HG02943 (cell line): ENCODE results near the gene FBXO40.

Experiments used
- ATAC-seq: cut with Tn5 transposase; IDR thresholded peaks from one replicate; pipeline ENCODE4 v1.9.1; 2021; ENCODE audit warnings: mild to moderate bottlenecking, low read depth, moderate library complexity; ENCODE audit not compliant: unreplicated experiment

Gene FBXO40

DNA sequence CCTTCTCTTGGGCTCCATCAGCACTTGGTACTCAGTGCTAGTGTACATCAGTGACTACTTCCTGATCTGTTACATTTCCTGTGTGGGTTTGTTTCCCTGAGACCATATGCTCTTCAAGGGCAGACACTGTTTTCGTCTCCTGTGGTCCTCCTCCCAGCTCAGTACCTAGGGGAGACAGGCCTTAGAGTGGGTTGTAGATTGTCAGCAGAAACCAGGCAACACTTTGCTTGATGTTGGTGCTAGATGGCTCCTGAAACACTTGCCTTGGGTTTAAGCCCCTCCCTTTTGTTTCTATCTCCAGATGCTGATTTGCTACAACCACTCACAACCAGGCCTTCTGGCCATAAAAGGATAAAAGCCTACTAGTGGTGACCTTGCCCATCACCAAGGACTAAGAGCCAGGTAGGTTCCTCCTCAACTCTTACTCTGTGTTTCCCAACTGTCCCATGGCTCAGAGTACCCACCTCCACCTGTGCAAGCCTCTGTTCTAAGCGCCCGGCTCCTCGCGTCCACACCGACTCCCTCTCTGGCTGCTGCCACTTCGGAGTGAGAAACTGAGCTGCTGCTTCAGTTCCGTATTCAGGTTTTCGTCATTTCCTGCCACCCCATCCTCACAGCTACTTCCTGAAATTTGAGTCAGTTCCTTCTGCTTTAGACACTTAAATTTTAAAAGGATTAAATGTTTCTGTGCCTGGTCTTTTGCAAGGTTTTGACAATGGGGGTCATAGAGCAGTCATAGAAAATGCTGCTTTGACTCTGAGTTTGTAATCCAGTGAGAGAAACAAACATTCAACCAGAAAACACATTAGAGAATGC lies 67.4 kb downstream of the FBXO40 start, which contains the start of gene HCLS1:
Gene HCLS1 (minus strand): TSS at position 548 of the 816 bp plus-strand sequence. CDS start 2,556 bp downstream, outside the sequence.
- peak; percentile 84 for ATAC-seq

DNA sequence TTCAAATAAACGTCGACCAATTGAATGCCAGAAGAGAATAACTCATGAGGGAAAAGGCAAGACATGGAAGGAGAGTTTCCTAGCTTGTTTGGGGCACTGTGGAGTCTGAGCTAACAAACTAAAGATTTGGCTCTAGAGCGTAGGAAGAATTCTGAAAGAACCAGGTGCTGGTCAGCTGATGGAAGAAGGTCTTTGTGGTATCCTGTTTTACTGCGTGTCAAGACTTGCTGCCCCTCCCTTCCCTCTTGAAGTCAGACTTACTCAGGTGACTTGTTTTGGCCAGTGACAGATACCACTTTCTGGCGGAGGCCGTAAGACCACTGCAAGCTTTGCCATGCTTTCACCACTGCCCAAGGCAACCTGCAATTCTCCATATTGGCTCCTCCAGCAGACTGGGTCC lies 68.2 kb downstream of the FBXO40 start:
- no peak for ATAC-seq

DNA sequence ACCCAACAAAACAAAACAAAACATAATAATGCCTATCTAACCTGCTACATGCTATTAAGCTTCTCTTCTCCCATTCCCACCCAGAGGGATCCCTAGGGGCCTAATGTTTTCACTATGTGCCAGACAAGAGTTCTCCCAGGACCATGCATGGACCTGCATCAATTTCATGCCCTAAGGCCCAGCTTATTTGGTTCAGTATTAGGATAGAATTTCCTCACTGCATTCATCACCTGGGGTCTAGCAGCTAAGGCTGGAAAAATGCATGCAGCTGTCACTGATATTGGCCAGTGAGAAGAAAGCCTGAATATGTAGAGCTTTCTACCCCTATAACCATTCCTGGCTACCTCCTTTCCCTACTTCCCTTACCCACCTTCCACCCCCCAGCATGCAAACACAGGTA lies 69.6 kb downstream of the FBXO40 start:
- ATAC-seq, result no peak

DNA sequence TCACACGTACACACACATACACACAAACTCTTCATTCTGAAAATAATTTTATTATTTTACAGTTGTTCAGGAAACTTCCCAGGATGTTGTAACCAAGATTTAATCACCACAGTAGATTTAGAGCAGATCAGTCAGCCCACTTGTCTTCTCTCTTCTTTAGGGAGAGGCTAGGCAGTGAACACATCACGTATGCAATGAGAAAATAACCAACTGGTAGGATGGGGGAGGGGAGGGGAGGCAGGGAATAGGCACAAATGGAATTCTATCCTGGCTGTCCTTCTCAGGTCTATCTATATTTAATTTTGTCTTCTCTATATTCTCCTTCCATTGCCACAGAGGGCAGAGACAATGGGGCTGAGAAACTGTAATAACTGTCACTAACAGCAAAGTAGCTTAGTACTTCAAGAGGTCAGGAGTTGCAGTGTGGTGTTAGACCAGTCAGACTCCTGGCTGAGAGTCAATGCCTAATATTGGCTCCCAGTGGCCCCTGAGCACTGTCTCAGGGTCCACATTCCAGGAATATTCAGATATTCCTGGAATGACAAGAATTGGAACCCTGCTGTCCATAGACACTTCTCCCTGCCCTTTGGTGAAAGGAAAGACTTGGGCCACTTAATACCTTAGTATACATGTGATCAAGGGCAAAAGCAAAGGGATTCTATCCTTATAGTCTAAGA lies 70.1 kb downstream of the FBXO40 start:
- ATAC-seq, result no peak

DNA sequence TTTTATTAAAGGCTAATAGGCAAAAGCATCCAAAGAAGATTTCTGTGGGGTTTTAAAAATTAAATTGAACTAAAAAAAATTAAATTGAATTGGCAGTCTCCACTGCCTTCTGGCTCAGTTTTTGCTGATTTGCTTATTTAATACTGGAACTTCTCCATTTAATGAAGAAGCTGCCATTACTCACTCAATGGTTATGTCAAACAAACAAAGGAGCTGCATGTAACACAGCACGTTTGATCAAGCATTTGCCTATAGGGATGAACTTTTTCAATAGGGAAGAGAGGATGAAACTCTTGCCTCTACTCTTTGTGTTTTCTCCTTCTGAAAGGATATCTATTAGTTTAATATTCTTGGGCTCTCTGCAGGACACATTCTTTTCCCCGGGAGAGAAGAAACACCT lies 72.3 kb downstream of the FBXO40 start:
- no peak for ATAC-seq

DNA sequence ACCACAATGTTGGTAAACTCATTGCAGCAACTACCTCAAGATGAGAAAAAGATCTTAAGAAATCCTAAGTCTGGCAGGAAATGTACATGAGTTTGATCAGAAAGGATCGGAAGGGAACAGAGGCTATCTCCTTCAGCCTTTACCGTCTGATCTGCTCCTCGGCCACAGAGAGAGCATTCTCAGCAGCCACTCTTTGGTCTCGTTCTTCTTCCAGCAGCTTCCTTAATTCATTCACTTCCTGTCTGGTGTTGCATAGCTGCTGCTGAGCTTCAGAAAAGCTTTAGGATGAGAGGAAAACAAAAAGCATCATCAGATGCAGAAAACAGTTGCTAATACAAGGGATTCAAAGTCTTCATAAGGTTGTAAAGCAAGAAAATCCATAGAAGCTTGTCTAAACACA lies 74.2 kb downstream of the FBXO40 start:
- no peak for ATAC-seq

DNA sequence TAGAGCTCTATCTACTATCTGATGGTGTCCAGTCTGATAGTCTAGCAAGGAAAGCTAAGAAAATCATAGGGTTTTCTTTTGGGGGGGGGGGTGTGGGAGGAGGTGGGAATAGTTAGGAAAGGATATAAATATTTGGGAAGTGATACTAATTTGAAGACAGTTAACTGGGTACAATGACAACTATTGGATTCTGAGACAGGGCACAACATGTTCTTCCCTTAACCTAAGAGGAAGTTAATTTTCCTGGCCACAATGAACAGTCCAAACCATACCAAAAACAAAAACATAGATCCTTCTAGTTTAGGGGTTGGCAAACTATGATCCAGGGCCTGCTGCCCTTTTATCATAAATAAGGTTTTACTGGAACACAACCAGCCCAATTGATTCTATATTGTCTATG lies 77.5 kb downstream of the FBXO40 start:
- no peak for ATAC-seq

DNA sequence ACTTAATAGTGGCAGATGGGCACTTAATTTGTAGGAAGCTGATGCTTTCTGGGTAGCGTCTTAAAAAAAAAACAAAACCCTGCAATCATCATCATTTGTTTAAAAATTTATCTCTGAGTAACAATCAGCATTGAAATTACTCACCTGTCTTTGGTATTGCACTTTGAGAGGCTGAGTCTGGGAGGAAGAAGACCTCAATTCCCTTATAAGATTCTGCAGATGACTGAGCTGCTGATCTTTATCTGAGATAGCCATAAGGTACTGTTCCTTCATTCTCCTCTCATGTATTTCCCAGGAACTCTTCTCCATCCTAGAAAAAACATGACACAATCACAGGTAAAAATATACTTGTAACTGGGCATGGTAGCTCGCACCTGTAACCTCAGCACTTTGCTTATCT lies 84.0 kb downstream of the FBXO40 start:
- ATAC-seq, result no peak
